PC-3 (cell line): ENCODE data around the gene MIGA1. TPM values are rescaled to one million over a fixed set of nuclear protein-coding genes. Genes with fewer than 3 reads are reported as not detected.
"Not testable (repeated sequence)": the region's sequence is repeated elsewhere in the genome, so short reads cannot be mapped to it uniquely, and the experiment has no call there.

Experiments used
- ATAC-seq: fragments of 200-7000 bp; cut with Tn5 transposase; 2 replicates; pipeline ENCODE4 v1.9.1; 2020; ENCODE audit warnings: mild to moderate bottlenecking, moderate library complexity
- BruUV-seq: library from RNA; stranded (reverse); fragments of 400-500 nt; replicated peaks from 2 replicates; lab custom pipeline; 2021; lab: Mats Ljungman, UMichigan
- CTCF ChIA-PET: fragments of 300-600 bp; sonication (Branson Sonifier 250); formaldehyde crosslinking; loops from one replicate; lab custom pipeline; 2022; ENCODE audit warnings: antibody characterized with exemption; lab: Charles Lee
- POLR2A ChIA-PET: fragments of 300-600 bp; sonication (Branson Sonifier 250); formaldehyde crosslinking; loops from one replicate; lab custom pipeline; 2022; ENCODE audit warnings: antibody characterized with exemption; ENCODE audit not compliant: unreplicated experiment; lab: Charles Lee
- DNase-seq: peaks from one replicate; pipeline ENCODE4 v3.0.0-alpha.2; 2015
- H2AFZ ChIP-seq: fragments of 300-600 bp; sonication (generic); 2 replicates; pipeline ENCODE4 v1.6.0; 2016; ENCODE audit warnings: antibody characterized with exemption, low read length
- H3F3A ChIP-seq: fragments of 300-600 bp; sonication (generic); one replicate; pipeline ENCODE4 v1.6.0; 2017; ENCODE audit warnings: antibody characterized with exemption, low read length, control low read depth, mild to moderate bottlenecking; ENCODE audit not compliant: unreplicated experiment
- H3K27ac ChIP-seq: fragments of 300-600 bp; sonication (generic); 2 replicates; pipeline ENCODE4 v1.5.1; 2016; ENCODE audit warnings: mild to moderate bottlenecking, low read length
- H3K27me3 ChIP-seq: fragments of 300-600 bp; sonication (generic); 2 replicates; pipeline ENCODE4 v1.6.1; 2016; ENCODE audit warnings: low read length, mixed read lengths
- H3K36me3 ChIP-seq: fragments of 300-600 bp; sonication (generic); 2 replicates; pipeline ENCODE4 v1.6.1; 2016; ENCODE audit warnings: low read depth, mixed run types, low read length, mixed read lengths
- H3K4me1 ChIP-seq: fragments of 300-600 bp; sonication (generic); 2 replicates; pipeline ENCODE4 v1.5.1; 2016; ENCODE audit warnings: low read length; ENCODE audit not compliant: insufficient read depth
- H3K4me2 ChIP-seq: fragments of 300-600 bp; sonication (generic); 2 replicates; pipeline ENCODE4 v1.6.0; 2016; ENCODE audit warnings: low read length
- H3K4me3 ChIP-seq: fragments of 300-600 bp; sonication (generic); 2 replicates; pipeline ENCODE4 v1.5.1; 2016; ENCODE audit warnings: mild to moderate bottlenecking, low read length, mixed read lengths
- H3K79me2 ChIP-seq: fragments of 300-600 bp; sonication (generic); 2 replicates; pipeline ENCODE4 v1.6.1; 2017; ENCODE audit warnings: low read length, mixed read lengths
- H3K9ac ChIP-seq: fragments of 300-600 bp; sonication (generic); 2 replicates; pipeline ENCODE4 v1.6.0; 2016; ENCODE audit warnings: mild to moderate bottlenecking, low read length
- H3K9me2 ChIP-seq: fragments of 300-600 bp; sonication (generic); replicated peaks from 2 replicates; pipeline ENCODE4 v1.6.1; 2016; ENCODE audit warnings: mixed run types, low read length, mixed read lengths
- H3K9me3 ChIP-seq: fragments of 300-600 bp; sonication (generic); 2 replicates; pipeline ENCODE4 v1.6.1; 2016; ENCODE audit warnings: low read length, mixed read lengths
- H4K20me1 ChIP-seq: fragments of 300-600 bp; sonication (generic); 2 replicates; pipeline ENCODE4 v1.6.1; 2016; ENCODE audit warnings: low read length, mixed read lengths
- CTCF ChIP-seq: fragments of 300-600 bp; sonication (generic); conservative IDR thresholded peaks from 2 replicates; pipeline ENCODE4 v1.5.1; 2017; ENCODE audit warnings: antibody characterized with exemption, low read depth, mild to moderate bottlenecking, low read length
- EZH2 ChIP-seq: fragments of 300-600 bp; sonication (generic); IDR thresholded peaks from one replicate; pipeline ENCODE4 v1.6.1; 2017; ENCODE audit warnings: antibody characterized with exemption, mild to moderate bottlenecking, low read length; ENCODE audit not compliant: unreplicated experiment
- EZH2phosphoT487 ChIP-seq: fragments of 300-600 bp; sonication (generic); IDR thresholded peaks from 2 replicates; pipeline ENCODE4 v1.6.1; 2018; ENCODE audit warnings: mild to moderate bottlenecking, antibody characterized with exemption, low read length, borderline replicate concordance
- intact Hi-C: fragments of 100-400 bp; cut with micrococcal nuclease; formaldehyde crosslinking; loops from 2 replicates; pipeline ENCODE4 v1.9.0; 2023
- total RNA-seq: library from RNA; depleted of rRNA; stranded (reverse); fragments of >200 nt; gene quantifications from 2 replicates; pipeline ENCODE4 v1.2.3, GENCODE V29; 2014

MIGA1 gene
- total RNA-seq, 1 experiment from 2014 or later = 6.5 TPM

- DNase-seq (peak; percentile 27), ATAC-seq (peak; percentile 45; the same call in 1 of the 2 replicates)
- Histone ChIP-seq H2AFZ (no peak overlapping the region), H3K9me3 (no peaks in the 10 kb centered on the region), H3K9me2 (no peaks in the 10 kb centered on the region), H3K4me2 (no peak overlapping the region), H3K27me3 (no peaks in the 10 kb centered on the region), H3K79me2 (peaks cover 61% of the 10 kb centered on the region), H3F3A (no peaks in the 10 kb centered on the region), H3K4me3 (no peak overlapping the region), H4K20me1 (0 out of 2 replicates have a peak, but pooled peaks cover 4% of the 10 kb centered on the region), H3K4me1 (no peaks in the 10 kb centered on the region), H3K27ac (no peak overlapping the region), H3K36me3 (no peaks in the 10 kb centered on the region), H3K9ac (no peak overlapping the region)
- CTCF ChIA-PET = interaction anchor here (0.6 kb wide), 1 partner anchor 61 kb away, joined by 8 read pairs; no protein-coding TSS in a partner anchor
- no TSS peak for BruUV-seq
- intact Hi-C loops = no loop called here
- POLR2A ChIA-PET = no interaction called here
- no peak for TF ChIP-seq EZH2
Observed at GRCh38 chr1:77744576-77744975, 34.9 kb upstream of the MIGA1 start.

- H3K9me2 ChIP-seq, H3K4me2 ChIP-seq, H3K9me3 ChIP-seq, BruUV-seq, H3K36me3 ChIP-seq, H3K27ac ChIP-seq, H3K9ac ChIP-seq, H3K4me3 ChIP-seq, H2AFZ ChIP-seq, H3K27me3 ChIP-seq, H3K4me1 ChIP-seq, H4K20me1 ChIP-seq, intact Hi-C loops, DNase-seq, ATAC-seq, POLR2A ChIA-PET, H3F3A ChIP-seq: not testable (repeated sequence)
- H3K79me2 ChIP-seq = peaks cover 81% of the 10 kb centered on the region
- CTCF ChIA-PET = interaction anchor here (0.6 kb wide), 1 partner anchor 12 kb away, joined by 7 read pairs; no protein-coding TSS in a partner anchor
Observed at GRCh38 chr1:77749489-77749888, 30.0 kb upstream of the MIGA1 start.

GRCh38 chr1:77756052-77756754 is 23.2 kb upstream of the MIGA1 start:
- no peak overlapping the region for H3K4me3 ChIP-seq
- peaks cover 14% of the 10 kb centered on the region for H3K4me1 ChIP-seq
- no peak overlapping the region for H2AFZ ChIP-seq
- no peaks in the 10 kb centered on the region for H3K9me2 ChIP-seq
- CTCF ChIA-PET = interaction anchor here (0.6 kb wide), 2 partner anchors 54 to 144 kb away, joined by 3 to 10 read pairs; no protein-coding TSS in a partner anchor
- H3K36me3 ChIP-seq = no peaks in the 10 kb centered on the region
- intact Hi-C loops = loop anchor here (5.0 to 10.0 kb wide), 2 partner anchors 69 to 146 kb away; no protein-coding TSS in a partner anchor
- no peaks in the 10 kb centered on the region for H3K9me3 ChIP-seq
- no peak overlapping the region for H3K27ac ChIP-seq
- BruUV-seq = no TSS peak
- DNase-seq (no peak), ATAC-seq (no peak)
- H3K9ac ChIP-seq = no peak overlapping the region
- TF ChIP-seq EZH2phosphoT487 = no peak
- no peak for TF ChIP-seq CTCF
- TF ChIP-seq EZH2 = no peak
- H4K20me1 ChIP-seq = peaks cover 14% of the 10 kb centered on the region
- peaks cover 83% of the 10 kb centered on the region for H3K79me2 ChIP-seq
- POLR2A ChIA-PET = no interaction called here
- no peaks in the 10 kb centered on the region for H3F3A ChIP-seq
- peak overlapping the region; percentile 84 for H3K4me2 ChIP-seq
- no peaks in the 10 kb centered on the region for H3K27me3 ChIP-seq
